Sigmoid colon (tissue), 7 donors: ENCODE results near the gene PPP1R10. TPM values are rescaled to one million over a fixed set of nuclear protein-coding genes. Genes with fewer than 3 reads are reported as not detected.
A peak's percentile ranks its signal among the peaks of the same experiment; 100 is the strongest.

Experiments
- DNase-seq: peaks from one replicate; pipeline ENCODE4 v3.0.0-alpha.2; 2019
- H3K27ac ChIP-seq, 4 donors: fragments of 200-600 bp; sonication (generic); one replicate each; pipeline ENCODE4 v1.5.1; 2016 to 2019; ENCODE audit warnings: mild to moderate bottlenecking in 1 of 4
- H3K27me3 ChIP-seq, 3 donors: fragments of 200-600 bp; sonication (generic); one replicate each; pipeline ENCODE4 v1.5.1; 2019; ENCODE audit warnings: mild to moderate bottlenecking in 1 of 3
- H3K36me3 ChIP-seq, 4 donors: fragments of 200-600 bp; sonication (generic); one replicate each; pipeline ENCODE4 v1.5.1; 2016 to 2019
- H3K4me1 ChIP-seq, 4 donors: fragments of 200-600 bp; sonication (generic); one replicate each; pipeline ENCODE4 v1.5.1; 2017 to 2019
- H3K4me3 ChIP-seq, 4 donors: fragments of 200-600 bp; sonication (generic); one replicate each; pipeline ENCODE4 v1.5.1; 2017 to 2019; ENCODE audit warnings: mild to moderate bottlenecking in 2 of 4, moderate library complexity in 1 of 4
- H3K9me3 ChIP-seq, 4 donors: fragments of 200-600 bp in 3 of 4; sonication (generic) in 3 of 4; one replicate each; pipeline versions ENCODE4 v1.5.1 to v1.6.1; 2013 to 2019
- EP300 ChIP-seq, 4 donors: sonication (generic); formaldehyde crosslinking; IDR thresholded peaks; one replicate each; pipeline ENCODE4 v1.6.1; 2017; ENCODE audit warnings: antibody characterized with exemption in 4 of 4
- POLR2A ChIP-seq, 2 donors: fragments of 450-650 bp; IDR thresholded peaks; one replicate each; pipeline ENCODE4 v1.6.1; 2016; ENCODE audit warnings: antibody characterized with exemption in 2 of 2, mild to moderate bottlenecking in 2 of 2, moderate library complexity in 2 of 2
- POLR2AphosphoS5 ChIP-seq, 4 donors: sonication (generic); formaldehyde crosslinking; IDR thresholded peaks; one replicate each; pipeline ENCODE4 v1.6.1; 2017; ENCODE audit warnings: antibody characterized with exemption in 4 of 4
- WGBS, 2 donors: extraction: QIAGEN DNeasy Blood & Tissue Kit; methylation state at CpG; one replicate each; pipeline ENCODE4 v1.1.7; 2013; 5-methylcytosine and 5-hydroxymethylcytosine counted together
- intact Hi-C: fragments of 100-400 bp; cut with DNase I; formaldehyde crosslinking; loops from one replicate; pipeline ENCODE4 v1.15.1; 2023
- polyA plus RNA-seq, 3 donors: library from polyadenylated mRNA; stranded (reverse); fragments of 200-250 nt; gene quantifications; one replicate each; pipeline ENCODE4 v1.2.3, GENCODE V29; 2013
- total RNA-seq, 4 donors: library from RNA; depleted of rRNA; stranded (reverse); fragments of >200 nt; gene quantifications; one replicate each; pipeline ENCODE4 v1.1.0, GENCODE V29; 2016
- TF ChIP-seq, protein P1 (sequence below), 4 experiments: fragments of 450-650 bp in 3 of 4; fragments of 200-600 bp in 1 of 4; IDR thresholded peaks; one replicate each; pipeline ENCODE4 v1.5.1; 2016 to 2019; ENCODE audit warnings: antibody characterized with exemption in 4 of 4, mild to moderate bottlenecking in 3 of 4, moderate library complexity in 2 of 4
- donor health status: healthy with polysubstance abuse.
- donor health status: Bipolar disorder and iron deficiency.
- donor health status: healthy.

PPP1R10 gene
- total and polyA plus RNA-seq, 7 donors: 13.8 to 30.6 (median 26.8) TPM

DNA sequence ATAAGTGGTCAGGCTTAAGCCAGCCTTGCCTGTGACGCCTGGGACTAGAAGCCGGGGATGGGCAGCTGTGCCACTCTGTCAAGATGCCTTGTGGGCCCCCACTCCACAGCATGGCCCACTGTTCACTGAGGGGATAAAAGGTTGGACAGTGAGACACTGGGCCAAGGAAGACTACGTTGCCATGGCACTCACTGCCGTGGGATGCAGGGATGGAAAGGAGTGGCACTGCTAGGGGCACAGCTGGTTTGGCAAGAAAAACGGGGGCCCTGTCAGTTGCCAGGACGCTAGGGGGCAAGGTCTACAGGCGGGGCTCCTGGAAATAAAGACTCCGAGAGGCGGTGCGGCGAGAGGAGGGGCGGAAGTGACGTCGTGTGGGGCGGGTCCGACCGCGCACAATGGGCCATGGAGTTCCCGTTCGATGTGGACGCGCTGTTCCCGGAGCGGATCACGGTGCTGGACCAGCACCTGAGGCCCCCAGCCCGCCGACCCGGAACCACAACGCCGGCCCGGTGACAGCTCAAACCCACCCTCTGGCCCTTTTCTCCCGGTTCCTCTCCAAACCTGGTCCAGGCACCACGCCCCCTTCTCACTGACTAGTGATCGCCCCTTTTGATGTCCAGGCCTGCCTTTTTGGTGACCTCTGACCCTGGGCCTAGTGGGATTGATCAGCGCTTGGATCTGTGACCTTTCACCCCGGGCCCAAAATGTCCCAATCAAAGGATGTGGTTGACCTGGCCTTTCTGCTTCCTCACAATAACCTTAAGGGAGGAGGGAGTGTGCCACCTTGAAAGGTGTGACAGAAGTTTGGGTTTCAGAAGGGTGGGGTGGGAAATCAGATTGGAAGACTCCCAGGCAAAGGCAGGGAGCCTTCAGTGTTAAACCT, 9.7 kb upstream of the PPP1R10 start, which contains the start of gene ATAT1:
ATAT1 (plus strand) TSS at position 391 of the 883 bp plus-strand sequence.
- Histone ChIP-seq H3K27me3 (no peaks in the 10 kb centered on the region), H3K36me3 (peaks cover 4 to 69% (median 31%) of the 10 kb centered on the region in 4 donors), H3K9me3 (no peaks in the 10 kb centered on the region), H3K4me3 (peak within 1 kb of the TSS; percentile 18 to 64 (median 55)), H3K27ac (peak within 1 kb of the TSS; percentile 89 to 90 (median 90)), H3K4me1 (peaks cover 0 to 16% (median 15%) of the 10 kb centered on the region in 4 donors)
- intact Hi-C loops: no loop called here
- DNase-seq: peak; percentile 96
- 1 to 3% methylated on average over 36 of the region's 36 CpGs for WGBS, 2 donors
- TF ChIP-seq POLR2A (IDR thresholded peaks at IDR 0.05): peak; percentile 23 to 40
- TF ChIP-seq, protein P1, sequence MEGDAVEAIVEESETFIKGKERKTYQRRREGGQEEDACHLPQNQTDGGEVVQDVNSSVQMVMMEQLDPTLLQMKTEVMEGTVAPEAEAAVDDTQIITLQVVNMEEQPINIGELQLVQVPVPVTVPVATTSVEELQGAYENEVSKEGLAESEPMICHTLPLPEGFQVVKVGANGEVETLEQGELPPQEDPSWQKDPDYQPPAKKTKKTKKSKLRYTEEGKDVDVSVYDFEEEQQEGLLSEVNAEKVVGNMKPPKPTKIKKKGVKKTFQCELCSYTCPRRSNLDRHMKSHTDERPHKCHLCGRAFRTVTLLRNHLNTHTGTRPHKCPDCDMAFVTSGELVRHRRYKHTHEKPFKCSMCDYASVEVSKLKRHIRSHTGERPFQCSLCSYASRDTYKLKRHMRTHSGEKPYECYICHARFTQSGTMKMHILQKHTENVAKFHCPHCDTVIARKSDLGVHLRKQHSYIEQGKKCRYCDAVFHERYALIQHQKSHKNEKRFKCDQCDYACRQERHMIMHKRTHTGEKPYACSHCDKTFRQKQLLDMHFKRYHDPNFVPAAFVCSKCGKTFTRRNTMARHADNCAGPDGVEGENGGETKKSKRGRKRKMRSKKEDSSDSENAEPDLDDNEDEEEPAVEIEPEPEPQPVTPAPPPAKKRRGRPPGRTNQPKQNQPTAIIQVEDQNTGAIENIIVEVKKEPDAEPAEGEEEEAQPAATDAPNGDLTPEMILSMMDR (IDR thresholded peaks at IDR 0.05): peak in 2 of 4 experiments; percentile 15 to 41
- TF ChIP-seq POLR2AphosphoS5 (IDR thresholded peaks at IDR 0.05): peak; percentile 33 to 79 (median 72)
- peak in 1 of 4 donors; percentile 48 for TF ChIP-seq EP300 (IDR thresholded peaks at IDR 0.05)

DNA sequence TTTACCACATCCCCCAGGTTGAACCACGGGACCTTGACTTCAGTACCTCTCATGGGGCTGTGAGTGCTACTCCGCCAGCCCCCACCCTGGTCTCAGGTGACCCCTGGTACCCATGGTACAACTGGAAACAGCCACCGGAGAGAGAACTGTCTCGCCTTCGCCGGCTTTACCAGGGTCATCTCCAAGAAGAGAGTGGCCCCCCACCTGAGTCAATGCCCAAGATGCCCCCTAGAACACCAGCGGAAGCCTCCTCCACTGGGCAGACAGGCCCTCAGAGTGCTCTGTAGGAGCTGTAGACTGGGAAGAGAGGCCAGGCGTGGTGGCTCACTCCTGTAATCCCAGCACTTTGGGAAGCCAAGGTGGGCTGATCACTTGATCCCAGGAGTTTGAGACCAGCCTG, 8.5 kb upstream of the PPP1R10 start:
- WGBS, 2 donors: 98% methylated on average over 8 of the region's 8 CpGs
- H3K27ac ChIP-seq: peak overlapping the region in 2 of 4 donors; percentile 89 to 90
- H3K4me1 ChIP-seq: peaks cover 0 to 16% (median 15%) of the 10 kb centered on the region in 4 donors
- no peak overlapping the region for H3K4me3 ChIP-seq
- no peak for DNase-seq
- TF ChIP-seq POLR2AphosphoS5 (IDR thresholded peaks at IDR 0.05) (no peak), EP300 (IDR thresholded peaks at IDR 0.05) (no peak), POLR2A (IDR thresholded peaks at IDR 0.05) (no peak)
- TF ChIP-seq, protein P1 (IDR thresholded peaks at IDR 0.05): no peak
- H3K27me3 ChIP-seq: no peaks in the 10 kb centered on the region
- no peaks in the 10 kb centered on the region for H3K9me3 ChIP-seq
- H3K36me3 ChIP-seq: peaks cover 4 to 81% (median 41%) of the 10 kb centered on the region in 4 donors
- intact Hi-C loops: no loop called here

DNA sequence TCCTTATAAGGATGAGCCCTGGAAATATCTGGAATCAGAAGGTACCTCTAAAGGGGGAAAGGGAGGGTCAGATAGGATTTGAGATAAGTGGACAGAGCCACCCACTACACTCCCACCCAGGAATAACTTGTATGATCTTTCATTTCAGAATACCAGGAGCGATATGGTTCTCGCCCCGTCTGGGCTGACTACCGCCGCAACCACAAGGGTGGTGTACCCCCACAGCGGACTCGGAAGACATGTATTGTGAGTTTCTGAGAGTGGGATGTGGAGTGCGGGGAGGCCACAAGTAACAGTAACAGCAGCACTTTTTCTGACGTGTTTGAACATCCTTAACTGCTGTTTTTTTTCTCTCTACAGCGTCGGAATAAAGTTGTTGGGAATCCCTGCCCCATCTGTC, 2.5 kb upstream of the PPP1R10 start:
- Histone ChIP-seq H3K27ac (peak overlapping the region in 2 of 4 donors; percentile 87 to 98), H3K36me3 (peaks cover 15 to 61% (median 42%) of the 10 kb centered on the region in 4 donors), H3K27me3 (no peaks in the 10 kb centered on the region), H3K9me3 (no peaks in the 10 kb centered on the region), H3K4me1 (peaks cover 0 to 15% (median 14%) of the 10 kb centered on the region in 4 donors), H3K4me3 (no peak overlapping the region)
- WGBS, 2 donors: 94 to 97% methylated on average over 11 of the region's 11 CpGs
- TF ChIP-seq POLR2A (IDR thresholded peaks at IDR 0.05): no peak
- TF ChIP-seq, protein P1 (IDR thresholded peaks at IDR 0.05): no peak
- TF ChIP-seq POLR2AphosphoS5 (IDR thresholded peaks at IDR 0.05): no peak
- no peak for TF ChIP-seq EP300 (IDR thresholded peaks at IDR 0.05)
- DNase-seq: no peak
- intact Hi-C loops: loop anchor here (2.0 to 10.0 kb wide), 3 partner anchors 53 to 1205 kb away; partner anchors contain the start of genes DHX16, FLOT1, HSPA1B and IER3

DNA sequence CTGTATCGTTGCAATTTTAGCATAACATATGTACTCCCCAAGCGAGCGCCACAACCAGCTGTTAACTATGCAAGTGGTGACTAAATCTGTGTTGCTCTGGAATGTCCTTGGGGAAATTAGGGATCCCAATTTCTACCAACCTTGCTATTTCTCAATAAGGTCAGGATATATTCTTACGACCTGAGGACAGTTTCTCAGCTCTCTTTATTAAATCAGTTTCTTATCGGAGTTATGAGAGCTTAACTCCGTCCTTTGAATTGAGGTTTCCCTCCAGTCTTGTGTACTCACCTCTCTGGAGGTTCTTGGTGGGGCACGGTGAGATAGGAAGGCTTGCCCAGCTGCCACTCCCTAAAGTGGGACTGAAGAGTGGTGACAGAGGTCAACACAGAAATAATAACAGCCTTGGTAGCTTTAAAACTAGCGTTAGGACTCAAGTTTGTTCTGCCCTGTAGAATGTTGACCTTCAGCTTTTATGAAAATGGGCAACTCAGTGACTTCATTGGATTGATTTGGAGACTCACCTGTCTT, 1.3 kb upstream of the PPP1R10 start:
- intact Hi-C loops: loop anchor here (2.0 to 10.0 kb wide), 3 partner anchors 54 to 1206 kb away; partner anchors contain the start of genes DHX16, FLOT1, HSPA1B and IER3
- peak; percentile 52 for DNase-seq
- Histone ChIP-seq H3K4me1 (peaks cover 0 to 27% (median 25%) of the 10 kb centered on the region in 4 donors), H3K27ac (peak overlapping the region; percentile 87 to 98 (median 92)), H3K4me3 (peak overlapping the region; percentile 51 to 79 (median 59)), H3K36me3 (peaks cover 15 to 49% (median 32%) of the 10 kb centered on the region in 4 donors), H3K9me3 (no peaks in the 10 kb centered on the region), H3K27me3 (no peaks in the 10 kb centered on the region)
- WGBS, 2 donors: 2 to 10% methylated on average over 8 of the region's 8 CpGs
- TF ChIP-seq EP300 (IDR thresholded peaks at IDR 0.05) (no peak), POLR2AphosphoS5 (IDR thresholded peaks at IDR 0.05) (no peak), POLR2A (IDR thresholded peaks at IDR 0.05) (no peak)
- TF ChIP-seq, protein P1 (IDR thresholded peaks at IDR 0.05): no peak
